GM19397 (cell line): ENCODE data around the gene TBC1D5.
"Not testable (repeated sequence)": the region's sequence is repeated elsewhere in the genome, so short reads cannot be mapped to it uniquely, and the experiment has no call there.

Experiments
- ATAC-seq: cut with Tn5 transposase; IDR thresholded peaks from one replicate; pipeline ENCODE4 v1.9.1; 2021; ENCODE audit warnings: mild to moderate bottlenecking, moderate library complexity; ENCODE audit not compliant: unreplicated experiment

TBC1D5 gene

GRCh38 chr3:17430582-17430981 lies 311.8 kb downstream of the TBC1D5 start:
- no peak for ATAC-seq

- ATAC-seq, result no peak
Observed at GRCh38 chr3:17423786-17424536, 318.5 kb downstream of the TBC1D5 start.

GRCh38 chr3:17422636-17423035 lies 319.8 kb downstream of the TBC1D5 start:
- no peak for ATAC-seq

DNA sequence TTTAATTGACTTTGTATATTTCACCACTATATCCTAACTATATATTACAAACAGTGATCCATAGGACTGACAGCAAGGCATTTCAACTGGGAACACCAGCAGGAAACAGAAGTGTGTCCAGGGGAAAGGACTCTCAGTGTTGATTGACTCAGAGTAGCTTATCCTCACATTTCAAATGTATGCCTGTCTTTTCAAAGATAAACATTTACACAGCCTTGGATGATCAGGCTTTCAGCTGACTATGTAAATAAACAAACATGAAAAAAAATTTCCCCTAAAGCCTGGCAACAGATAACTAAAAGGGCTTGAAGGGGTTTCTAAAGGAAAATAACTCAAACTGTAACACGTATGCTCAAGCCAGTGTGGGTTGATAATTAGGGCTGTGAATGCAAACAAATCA lies 321.8 kb downstream of the TBC1D5 start:
- ATAC-seq, result no peak

DNA sequence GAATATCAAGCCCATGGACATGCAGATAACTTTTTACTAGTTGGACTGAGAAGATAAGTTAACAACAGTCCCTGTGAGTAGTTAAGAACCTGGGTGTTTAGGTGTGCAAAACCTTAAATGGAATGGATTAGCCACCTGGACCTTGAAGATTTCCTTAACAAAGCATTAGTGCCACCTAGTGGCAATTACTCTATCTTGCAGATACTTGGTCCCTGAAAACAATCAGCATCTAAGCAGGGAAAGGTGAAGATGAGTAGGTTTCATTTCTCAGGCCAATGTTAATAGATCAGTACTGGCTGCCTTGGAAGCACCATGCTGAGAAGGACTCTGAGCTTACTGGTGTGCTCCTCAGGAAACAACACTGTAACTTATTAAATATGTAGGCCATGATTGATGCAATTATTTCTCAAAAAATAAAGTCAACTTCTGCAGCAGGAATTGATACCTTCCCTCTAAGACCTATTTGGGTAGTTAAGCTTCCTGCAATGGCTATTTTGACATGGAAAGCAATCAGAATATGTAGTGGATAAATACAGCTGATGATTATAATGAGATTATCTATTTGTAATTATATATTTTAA lies 329.4 kb downstream of the TBC1D5 start:
- ATAC-seq, result no peak

- no peak for ATAC-seq
Observed at GRCh38 chr3:17411157-17411877, 331.1 kb downstream of the TBC1D5 start.

DNA sequence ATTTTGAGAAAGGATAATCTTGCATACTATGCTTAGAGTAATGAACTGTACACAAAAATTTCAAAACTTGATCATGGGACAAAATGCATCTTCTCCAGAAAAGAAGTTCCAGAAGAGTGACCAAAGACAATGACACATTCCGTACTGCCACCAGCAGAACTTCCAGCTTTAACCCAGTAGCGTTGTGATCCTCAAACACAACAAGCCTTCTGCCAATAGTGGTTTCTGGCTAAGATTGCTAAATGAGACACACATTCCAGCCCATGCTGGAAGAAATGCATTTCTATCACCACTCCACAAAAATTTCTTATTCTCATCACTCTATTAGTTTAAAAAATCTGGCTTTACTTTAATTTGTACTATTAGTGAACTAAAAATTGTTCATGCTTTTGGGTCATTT lies 334.9 kb downstream of the TBC1D5 start:
- no peak for ATAC-seq

GRCh38 chr3:17404548-17404947 lies 337.9 kb downstream of the TBC1D5 start:
- no peak for ATAC-seq

DNA sequence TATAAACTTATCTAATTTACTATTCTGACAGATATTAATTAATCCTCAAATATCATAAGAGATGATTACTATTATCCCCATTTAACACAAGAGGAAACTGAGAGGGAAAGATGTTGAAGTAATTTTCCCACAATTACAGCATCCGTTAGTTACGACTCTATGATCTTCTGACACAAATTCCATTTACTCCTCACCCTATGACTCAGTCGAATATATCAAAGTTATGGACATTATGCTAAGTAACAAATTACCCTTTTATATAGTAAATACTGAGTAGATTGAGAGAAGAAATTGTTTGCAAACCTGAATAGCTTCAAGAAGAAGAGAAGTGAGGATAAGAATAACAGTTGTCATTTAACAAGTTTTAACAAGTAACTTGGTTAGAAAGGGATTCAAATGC lies 340.0 kb downstream of the TBC1D5 start:
- ATAC-seq, result no peak

GRCh38 chr3:17401912-17402311 lies 340.5 kb downstream of the TBC1D5 start:
- ATAC-seq, result no peak

- ATAC-seq, result peak; percentile 40
Observed at GRCh38 chr3:17399586-17399985, 342.8 kb downstream of the TBC1D5 start.

GRCh38 chr3:17398959-17399551 lies 343.4 kb downstream of the TBC1D5 start:
- ATAC-seq, result peak; percentile 94

GRCh38 chr3:17396036-17396435 lies 346.4 kb downstream of the TBC1D5 start:
- no peak for ATAC-seq

GRCh38 chr3:17394541-17395155 lies 347.8 kb downstream of the TBC1D5 start:
- no peak for ATAC-seq

GRCh38 chr3:17392516-17392915 lies 349.9 kb downstream of the TBC1D5 start:
- not testable (repeated sequence) for ATAC-seq

GRCh38 chr3:17390785-17391184 lies 351.6 kb downstream of the TBC1D5 start:
- no peak for ATAC-seq

- no peak for ATAC-seq
Observed at GRCh38 chr3:17387108-17387507, 355.3 kb downstream of the TBC1D5 start.

DNA sequence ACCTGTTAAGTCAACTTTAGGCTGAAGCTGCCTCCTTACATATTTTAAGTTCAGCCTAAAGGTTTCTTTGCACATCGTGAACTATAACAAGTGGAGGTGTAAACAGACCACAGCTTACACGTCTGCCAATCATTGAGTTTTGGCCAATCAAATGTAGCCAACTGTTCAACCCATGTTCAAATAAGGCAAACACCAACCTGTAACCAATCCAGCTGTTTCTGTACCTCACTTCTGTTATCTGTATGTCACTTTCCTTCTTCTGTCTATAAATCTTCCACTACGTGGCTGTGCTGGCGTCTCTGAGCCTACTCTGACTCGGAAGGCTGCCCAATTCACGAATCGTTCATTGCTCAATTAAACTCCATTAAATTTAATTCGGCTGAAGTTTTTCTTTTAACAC lies 356.0 kb downstream of the TBC1D5 start:
- ATAC-seq, result no peak

GRCh38 chr3:17384567-17385296 lies 357.7 kb downstream of the TBC1D5 start:
- ATAC-seq, result no peak

- ATAC-seq, result no peak
Observed at GRCh38 chr3:17373304-17373703, 369.1 kb downstream of the TBC1D5 start.
